Endothelial cell of umbilical vein (primary cell): ENCODE results near the gene CDH1. TPM values are rescaled to one million over a fixed set of nuclear protein-coding genes. Genes with fewer than 3 reads are reported as not detected.

Experiments
- BruUV-seq: library from RNA; stranded (reverse); fragments of 400-500 nt; replicated peaks from 2 replicates; lab custom pipeline; 2021; lab: Mats Ljungman, UMichigan
- CTCF ChIA-PET: fragments of 300-600, 350-600 bp; sonication (Branson Sonifier 250); formaldehyde crosslinking; loops from one replicate; lab custom pipeline; 2021; ENCODE audit warnings: antibody characterized with exemption, inconsistent platforms; lab: Charles Lee
- POLR2A ChIA-PET: fragments of 300-600, 350-600 bp; sonication (Branson Sonifier 250); formaldehyde crosslinking; loops from one replicate; lab custom pipeline; 2021; ENCODE audit warnings: antibody characterized with exemption, inconsistent platforms; lab: Charles Lee
- DNase-seq: peaks from one replicate; pipeline ENCODE4 v3.0.0-alpha.2; 2011; ENCODE audit warnings: low read depth, low spot score
- FAIRE-seq: peaks from 2 replicates; lab custom pipeline; 2011; peaks lifted over from hg19 to GRCh38; lab: Jason Lieb, UNC
- H2AFZ ChIP-seq: 2 replicates; pipeline ENCODE4 v1.6.0; 2012; ENCODE audit warnings: low read depth, low read length, control low read depth, inconsistent platforms
- H3K27ac ChIP-seq: 2 replicates; pipeline ENCODE4 v1.5.1; 2011; ENCODE audit warnings: low read depth, mild to moderate bottlenecking, control low read depth, low read length, moderate library complexity; ENCODE audit not compliant: insufficient read depth
- H3K27me3 ChIP-seq, 2 experiments: 2 replicates each; pipeline versions ENCODE4 v1.6.0 to v1.6.1; 2011; ENCODE audit warnings: low read length in 2 of 2, mixed read lengths in 1 of 2; ENCODE audit not compliant: control insufficient read depth in 2 of 2, insufficient read depth in 2 of 2
- H3K36me3 ChIP-seq, 2 experiments: 2 replicates in 1 of 2; 3 replicates in 1 of 2; pipeline ENCODE4 v1.5.1; 2011; ENCODE audit warnings: low read length in 2 of 2, mild to moderate bottlenecking in 1 of 2, moderate library complexity in 1 of 2; ENCODE audit not compliant: control insufficient read depth in 2 of 2, insufficient read depth in 2 of 2; ENCODE audit errors: extremely low read depth in 1 of 2
- H3K4me1 ChIP-seq: 3 replicates; pipeline ENCODE4 v1.5.1; 2011; ENCODE audit warnings: mild to moderate bottlenecking, low read length; ENCODE audit not compliant: control insufficient read depth, insufficient read depth; ENCODE audit errors: extremely low read depth
- H3K4me2 ChIP-seq: 2 replicates; pipeline ENCODE4 v1.6.1; 2011; ENCODE audit warnings: low read length, control low read depth, mixed read lengths; ENCODE audit not compliant: insufficient read depth
- H3K4me3 ChIP-seq, 3 experiments: fragments of 200-600 bp in 1 of 3; sonication (generic), shearing (Covaris generic) in 1 of 3; replicated peaks in 1 of 3; 2 replicates each; pipeline ENCODE4 v1.5.1; 2011 to 2016; ENCODE audit warnings: control low read depth in 3 of 3, low read length in 3 of 3, mild to moderate bottlenecking in 2 of 3, inconsistent platforms in 1 of 3, low read depth in 1 of 3, moderate library complexity in 1 of 3; ENCODE audit not compliant: insufficient read depth in 1 of 3
- H3K79me2 ChIP-seq: 2 replicates; pipeline ENCODE4 v1.6.0; 2012; ENCODE audit warnings: low read length, inconsistent platforms; ENCODE audit not compliant: control insufficient read depth, insufficient read depth
- H3K9ac ChIP-seq: replicated peaks from 2 replicates; pipeline ENCODE3; 2011; ENCODE audit warnings: low read length, control low read depth; ENCODE audit not compliant: insufficient read depth; ENCODE audit errors: extremely low read depth
- H3K9me1 ChIP-seq: replicated peaks from 3 replicates; pipeline ENCODE4 v1.6.0; 2011; ENCODE audit warnings: mild to moderate bottlenecking, low read length; ENCODE audit not compliant: control insufficient read depth, insufficient read depth; ENCODE audit errors: extremely low read depth
- H3K9me3 ChIP-seq: replicated peaks from 2 replicates; pipeline ENCODE4 v1.5.1; 2012; ENCODE audit warnings: low read length, inconsistent platforms; ENCODE audit not compliant: control insufficient read depth, insufficient read depth
- H4K20me1 ChIP-seq: replicated peaks from 2 replicates; pipeline ENCODE3; 2011; ENCODE audit warnings: mild to moderate bottlenecking, low read length; ENCODE audit not compliant: control insufficient read depth, insufficient read depth; ENCODE audit errors: extremely low read depth
- EZH2 ChIP-seq: IDR thresholded peaks from 2 replicates; pipeline ENCODE4 v1.6.1; 2012; ENCODE audit warnings: borderline replicate concordance, low read depth, mild to moderate bottlenecking, moderate library complexity, low read length, inconsistent platforms; ENCODE audit not compliant: severe bottlenecking
- FOS ChIP-seq: IDR thresholded peaks from 2 replicates; pipeline ENCODE4 v1.6.1; 2011; ENCODE audit warnings: mild to moderate bottlenecking, low read length, moderate library complexity, borderline replicate concordance; ENCODE audit not compliant: insufficient read depth
- GATA2 ChIP-seq: IDR thresholded peaks from 2 replicates; pipeline ENCODE4 v1.7.0; 2011; ENCODE audit warnings: low read depth, mild to moderate bottlenecking, moderate library complexity, mixed read lengths, low read length; ENCODE audit not compliant: insufficient read length, insufficient read depth
- JUN ChIP-seq: IDR thresholded peaks from 2 replicates; pipeline ENCODE4 v1.6.1; 2011; ENCODE audit warnings: borderline replicate concordance, low read depth; ENCODE audit not compliant: insufficient read length, insufficient read depth
- MYC ChIP-seq: IDR thresholded peaks from one replicate; pipeline ENCODE4 v1.6.1; 2011; ENCODE audit warnings: mild to moderate bottlenecking, low read depth, low read length
- POLR2A ChIP-seq: IDR thresholded peaks from 2 replicates; pipeline ENCODE4 v1.6.1; 2012; ENCODE audit warnings: low read depth, mild to moderate bottlenecking, control low read depth, low read length
- POLR2AphosphoS5 ChIP-seq: IDR thresholded peaks from 2 replicates; pipeline ENCODE4 v1.6.1; 2012; ENCODE audit warnings: low read depth, mild to moderate bottlenecking, control low read depth, low read length, moderate library complexity; ENCODE audit not compliant: insufficient read depth
- dilution Hi-C: fragments of 300-500 bp; cut with MboI; formaldehyde crosslinking; loops from one replicate; pipeline ENCODE4 v1.15.0; 2019; ENCODE audit warnings: low sequenced_read_pairs; ENCODE audit not compliant: extremely low pct_ligation_motif_present
- intact Hi-C: fragments of 100-400 bp; cut with micrococcal nuclease; formaldehyde crosslinking; loops from one replicate; pipeline ENCODE4 v1.10.0; 2022
- polyA plus RNA-seq, 4 experiments: library from polyadenylated mRNA; depleted of rRNA in 3 of 4; stranded (reverse) in 3 of 4; unstranded in 1 of 4; fragments of >200 nt; gene quantifications; 2 replicates each; pipeline versions ENCODE4 v1.2.1 to v1.2.3, GENCODE V29; 2011 to 2012; ENCODE audit warnings: missing spikeins in 1 of 4
- total RNA-seq: library from RNA; stranded (reverse); gene quantifications from 2 replicates; pipeline ENCODE4 v1.2.3, GENCODE V29; 2021
- TF ChIP-seq, protein P1 (sequence below): IDR thresholded peaks from 2 replicates; pipeline ENCODE4 v1.6.1; 2011; ENCODE audit not compliant: insufficient read depth, insufficient read length
- TF ChIP-seq, protein P2 (sequence below), 2 donors: IDR thresholded peaks; 1 replicate in 1 of 2; 2 replicates in 1 of 2; pipeline ENCODE4 v1.5.1; 2011; ENCODE audit warnings: low read length in 2 of 2, mild to moderate bottlenecking in 2 of 2, moderate library complexity in 2 of 2, control low read depth in 1 of 2, inconsistent platforms in 1 of 2, low read depth in 1 of 2; ENCODE audit not compliant: insufficient read depth in 1 of 2; ENCODE audit errors: extremely low read depth in 1 of 2

CDH1 gene
- total and polyA plus RNA-seq, 2 donors (not counting 3 experiments of a cell fraction or from before 2014, with no cell fraction given), result 0.28 to 0.69 TPM

DNA sequence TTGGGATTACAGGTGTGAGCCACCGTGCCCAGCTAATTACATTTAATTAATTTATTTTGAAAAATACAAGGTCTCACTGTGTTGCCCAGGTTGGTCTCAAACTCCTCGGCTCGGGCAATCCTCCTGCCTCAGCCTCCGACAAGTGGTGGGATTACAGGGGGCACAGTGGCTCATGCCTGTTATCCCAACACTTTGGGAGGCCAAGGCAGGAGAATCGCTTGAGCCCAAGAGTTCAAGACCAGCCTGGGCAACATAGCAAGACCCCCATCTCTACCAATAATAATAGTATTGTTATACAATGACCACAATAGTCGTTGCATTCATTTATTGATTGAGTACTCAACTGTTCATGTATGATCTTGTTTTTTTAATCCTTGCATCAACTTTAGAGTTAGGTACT, 22.0 kb downstream of the CDH1 start:
- BruUV-seq, result no TSS peak
- Histone ChIP-seq H3K79me2 (no peaks in the 10 kb centered on the region), H3K4me3 (no peak overlapping the region), H3K27ac (no peak overlapping the region), H3K36me3 (no peaks in the 10 kb centered on the region), H3K9ac (no peak overlapping the region), H3K4me2 (no peak overlapping the region), H2AFZ (no peak overlapping the region), H3K4me1 (no peaks in the 10 kb centered on the region), H3K9me3 (no peaks in the 10 kb centered on the region), H4K20me1 (no peaks in the 10 kb centered on the region), H3K9me1 (no peaks in the 10 kb centered on the region), H3K27me3 (peaks cover 0 to 3% of the 10 kb centered on the region in 2 experiments)
- FAIRE-seq, result no peak
- ChIA-PET CTCF (no interaction called here), POLR2A (no interaction called here)
- no peak for TF ChIP-seq FOS
- no peak for TF ChIP-seq EZH2
- TF ChIP-seq, protein P1, sequence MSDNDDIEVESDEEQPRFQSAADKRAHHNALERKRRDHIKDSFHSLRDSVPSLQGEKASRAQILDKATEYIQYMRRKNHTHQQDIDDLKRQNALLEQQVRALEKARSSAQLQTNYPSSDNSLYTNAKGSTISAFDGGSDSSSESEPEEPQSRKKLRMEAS, result no peak
- no peak for TF ChIP-seq GATA2
- TF ChIP-seq POLR2AphosphoS5, result no peak
- TF ChIP-seq POLR2A, result no peak
- TF ChIP-seq, protein P2, sequence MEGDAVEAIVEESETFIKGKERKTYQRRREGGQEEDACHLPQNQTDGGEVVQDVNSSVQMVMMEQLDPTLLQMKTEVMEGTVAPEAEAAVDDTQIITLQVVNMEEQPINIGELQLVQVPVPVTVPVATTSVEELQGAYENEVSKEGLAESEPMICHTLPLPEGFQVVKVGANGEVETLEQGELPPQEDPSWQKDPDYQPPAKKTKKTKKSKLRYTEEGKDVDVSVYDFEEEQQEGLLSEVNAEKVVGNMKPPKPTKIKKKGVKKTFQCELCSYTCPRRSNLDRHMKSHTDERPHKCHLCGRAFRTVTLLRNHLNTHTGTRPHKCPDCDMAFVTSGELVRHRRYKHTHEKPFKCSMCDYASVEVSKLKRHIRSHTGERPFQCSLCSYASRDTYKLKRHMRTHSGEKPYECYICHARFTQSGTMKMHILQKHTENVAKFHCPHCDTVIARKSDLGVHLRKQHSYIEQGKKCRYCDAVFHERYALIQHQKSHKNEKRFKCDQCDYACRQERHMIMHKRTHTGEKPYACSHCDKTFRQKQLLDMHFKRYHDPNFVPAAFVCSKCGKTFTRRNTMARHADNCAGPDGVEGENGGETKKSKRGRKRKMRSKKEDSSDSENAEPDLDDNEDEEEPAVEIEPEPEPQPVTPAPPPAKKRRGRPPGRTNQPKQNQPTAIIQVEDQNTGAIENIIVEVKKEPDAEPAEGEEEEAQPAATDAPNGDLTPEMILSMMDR (IDR thresholded peaks at IDR 0.05; ENCODE audit: extremely low read depth in 1 of 2, insufficient read depth in 1 of 2, low read depth in 1 of 2, low read length in 2 of 2), result no peak
- no peak for TF ChIP-seq JUN
- TF ChIP-seq MYC, result no peak
- intact Hi-C loops, result no loop called here
- DNase-seq, result no peak
- dilution Hi-C loops, result no loop called here
